Measurements from ENCODE around the gene GPR137B.
"Not testable (repeated sequence)": the region's sequence is repeated elsewhere in the genome, so short reads cannot be mapped to it uniquely, and the experiment has no call there.

DNA sequence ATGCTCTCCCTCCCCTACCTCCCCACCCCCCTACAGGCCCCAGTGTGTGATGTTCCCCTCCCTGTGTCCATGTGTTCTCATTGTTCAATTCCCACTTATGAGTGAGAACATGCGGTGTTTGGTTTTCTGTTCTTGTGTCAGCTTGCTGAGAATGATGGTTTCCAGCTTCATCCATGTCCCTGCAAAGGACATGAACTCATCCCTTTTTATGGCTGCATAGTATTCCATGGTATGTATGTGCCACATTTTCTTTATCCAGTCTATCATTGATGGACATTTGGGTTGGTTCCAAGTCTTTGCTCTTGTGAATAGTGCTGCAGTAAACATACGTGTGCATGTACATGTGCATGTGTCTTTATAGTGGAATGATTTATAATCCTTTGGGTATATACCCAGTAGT, 44.1 kb downstream of the GPR137B start:
- TF ChIP-seq, protein P1, sequence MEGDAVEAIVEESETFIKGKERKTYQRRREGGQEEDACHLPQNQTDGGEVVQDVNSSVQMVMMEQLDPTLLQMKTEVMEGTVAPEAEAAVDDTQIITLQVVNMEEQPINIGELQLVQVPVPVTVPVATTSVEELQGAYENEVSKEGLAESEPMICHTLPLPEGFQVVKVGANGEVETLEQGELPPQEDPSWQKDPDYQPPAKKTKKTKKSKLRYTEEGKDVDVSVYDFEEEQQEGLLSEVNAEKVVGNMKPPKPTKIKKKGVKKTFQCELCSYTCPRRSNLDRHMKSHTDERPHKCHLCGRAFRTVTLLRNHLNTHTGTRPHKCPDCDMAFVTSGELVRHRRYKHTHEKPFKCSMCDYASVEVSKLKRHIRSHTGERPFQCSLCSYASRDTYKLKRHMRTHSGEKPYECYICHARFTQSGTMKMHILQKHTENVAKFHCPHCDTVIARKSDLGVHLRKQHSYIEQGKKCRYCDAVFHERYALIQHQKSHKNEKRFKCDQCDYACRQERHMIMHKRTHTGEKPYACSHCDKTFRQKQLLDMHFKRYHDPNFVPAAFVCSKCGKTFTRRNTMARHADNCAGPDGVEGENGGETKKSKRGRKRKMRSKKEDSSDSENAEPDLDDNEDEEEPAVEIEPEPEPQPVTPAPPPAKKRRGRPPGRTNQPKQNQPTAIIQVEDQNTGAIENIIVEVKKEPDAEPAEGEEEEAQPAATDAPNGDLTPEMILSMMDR (IDR thresholded peaks at IDR 0.05), result not testable (repeated sequence)
- TF ChIP-seq POLR2A (IDR thresholded peaks at IDR 0.05), result not testable (repeated sequence)

All from adrenal gland (tissue), 5 donors.